Peyer's patch (tissue), 4 donors: ENCODE measurements around the gene TBXAS1.

ENCODE experiments used
- POLR2A ChIP-seq, 2 donors: fragments of 450-650 bp; IDR thresholded peaks; one replicate each; pipeline ENCODE4 v1.5.1; 2017; ENCODE audit warnings: antibody characterized with exemption in 2 of 2, mild to moderate bottlenecking in 2 of 2, moderate library complexity in 2 of 2
- TF ChIP-seq, protein P1 (sequence below), 6 experiments: fragments of 450-650 bp in 4 of 6; fragments of 200-600 bp in 2 of 6; sonication (generic) in 1 of 6; IDR thresholded peaks; one replicate each; pipeline ENCODE4 v1.5.1; 2017 to 2019; ENCODE audit warnings: antibody characterized with exemption in 6 of 6, mild to moderate bottlenecking in 3 of 6, moderate library complexity in 1 of 6

DNA sequence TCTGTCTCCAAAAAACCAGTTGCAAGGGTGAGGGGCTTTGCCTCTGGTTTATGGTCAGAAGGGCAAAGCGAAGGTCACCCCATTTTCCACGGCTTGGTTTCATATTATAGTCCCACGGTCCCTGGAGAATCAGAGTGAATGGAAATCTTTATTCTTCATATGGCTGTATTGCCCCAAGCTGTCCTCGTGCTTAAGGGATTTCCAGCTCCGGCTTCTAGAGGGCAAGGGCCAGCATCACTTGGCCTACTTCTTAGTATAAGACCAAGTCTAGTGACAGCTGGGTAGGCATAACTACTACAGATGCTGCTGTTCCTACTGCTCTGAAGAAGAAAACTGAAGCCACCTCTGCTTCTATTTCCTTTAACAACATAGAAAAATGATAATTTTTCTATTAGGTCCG is 170.5 kb downstream of the TBXAS1 start:
- TF ChIP-seq, protein P1, sequence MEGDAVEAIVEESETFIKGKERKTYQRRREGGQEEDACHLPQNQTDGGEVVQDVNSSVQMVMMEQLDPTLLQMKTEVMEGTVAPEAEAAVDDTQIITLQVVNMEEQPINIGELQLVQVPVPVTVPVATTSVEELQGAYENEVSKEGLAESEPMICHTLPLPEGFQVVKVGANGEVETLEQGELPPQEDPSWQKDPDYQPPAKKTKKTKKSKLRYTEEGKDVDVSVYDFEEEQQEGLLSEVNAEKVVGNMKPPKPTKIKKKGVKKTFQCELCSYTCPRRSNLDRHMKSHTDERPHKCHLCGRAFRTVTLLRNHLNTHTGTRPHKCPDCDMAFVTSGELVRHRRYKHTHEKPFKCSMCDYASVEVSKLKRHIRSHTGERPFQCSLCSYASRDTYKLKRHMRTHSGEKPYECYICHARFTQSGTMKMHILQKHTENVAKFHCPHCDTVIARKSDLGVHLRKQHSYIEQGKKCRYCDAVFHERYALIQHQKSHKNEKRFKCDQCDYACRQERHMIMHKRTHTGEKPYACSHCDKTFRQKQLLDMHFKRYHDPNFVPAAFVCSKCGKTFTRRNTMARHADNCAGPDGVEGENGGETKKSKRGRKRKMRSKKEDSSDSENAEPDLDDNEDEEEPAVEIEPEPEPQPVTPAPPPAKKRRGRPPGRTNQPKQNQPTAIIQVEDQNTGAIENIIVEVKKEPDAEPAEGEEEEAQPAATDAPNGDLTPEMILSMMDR (IDR thresholded peaks at IDR 0.05), result no peak
- no peak for TF ChIP-seq POLR2A (IDR thresholded peaks at IDR 0.05)
